ENCODE data around the gene SLC38A10.

The SLC38A10 gene

GRCh38 chr17:81213978-81214377, 81.1 kb downstream of the SLC38A10 start:
- Histone ChIP-seq H2AFZ (ENCODE audit: low read length) (no peak overlapping the region), H3K4me1 (ENCODE audit: insufficient read depth, low read length, severe bottlenecking) (no peaks in the 10 kb centered on the region), H3K4me3 (ENCODE audit: low read depth, low read length, poor library complexity, severe bottlenecking) (no peak overlapping the region), H3K27ac (ENCODE audit: low read depth, low read length, poor library complexity, severe bottlenecking) (no peak overlapping the region), H3K9me2 (ENCODE audit: low read depth, low read length) (no peaks in the 10 kb centered on the region), H3F3A (ENCODE audit: insufficient read depth, low read length) (no peaks in the 10 kb centered on the region), H4K20me1 (ENCODE audit: insufficient read depth, low read length) (no peaks in the 10 kb centered on the region), H3K36me3 (ENCODE audit: insufficient read depth, low read length) (0 out of 2 replicates have a peak, but pooled peaks cover 7% of the 10 kb centered on the region), H3K79me2 (ENCODE audit: insufficient read depth, low read length) (no peaks in the 10 kb centered on the region), H3K9me3 (ENCODE audit: low read length) (no peaks in the 10 kb centered on the region), H3K4me2 (ENCODE audit: low read length) (no peak overlapping the region), H3K9ac (ENCODE audit: low read length) (no peak overlapping the region), H3K27me3 (ENCODE audit: insufficient read depth, low read length) (no peaks in the 10 kb centered on the region)
- TF ChIP-seq EZH2 (IDR thresholded peaks at IDR 0.05; ENCODE audit: borderline replicate concordance, low read length) (no peak), CTCF (IDR thresholded peaks at IDR 0.05; ENCODE audit: low read length) (no peak)

DNA sequence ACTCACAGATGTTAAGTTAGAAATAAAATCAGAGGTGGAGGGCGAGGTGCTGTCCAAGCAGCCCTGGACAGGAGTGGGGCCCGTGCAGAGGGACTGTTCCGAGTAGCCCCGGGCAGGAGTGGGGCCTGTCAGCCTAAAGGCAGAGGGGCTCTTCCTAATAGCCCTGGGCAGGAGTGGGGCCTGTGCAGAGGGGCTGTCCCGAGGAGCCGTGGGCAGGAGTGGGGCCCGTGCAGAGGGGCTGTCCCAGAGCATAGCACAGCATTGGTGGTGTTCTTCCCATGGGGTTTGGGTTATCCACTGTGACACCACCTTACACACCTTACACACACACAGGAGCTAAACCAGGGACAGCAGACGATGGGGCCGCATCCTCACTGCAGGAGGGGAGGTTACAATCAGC, 82.7 kb downstream of the SLC38A10 start:
- no peak overlapping the region for H3K4me3 ChIP-seq (ENCODE audit: low read depth, low read length, poor library complexity, severe bottlenecking)
- H3K9ac ChIP-seq (ENCODE audit: low read length) = no peak overlapping the region
- H3K4me1 ChIP-seq (ENCODE audit: insufficient read depth, low read length, severe bottlenecking) = no peaks in the 10 kb centered on the region
- no peaks in the 10 kb centered on the region for H3K27me3 ChIP-seq (ENCODE audit: insufficient read depth, low read length)
- peaks cover 15% of the 10 kb centered on the region; the same call in 1 of the 2 replicates for H3K36me3 ChIP-seq (ENCODE audit: insufficient read depth, low read length)
- no peak overlapping the region for H3K27ac ChIP-seq (ENCODE audit: low read depth, low read length, poor library complexity, severe bottlenecking)
- no peaks in the 10 kb centered on the region for H3K9me2 ChIP-seq (ENCODE audit: low read depth, low read length)
- TF ChIP-seq CTCF (IDR thresholded peaks at IDR 0.05; ENCODE audit: low read length) (no peak), EZH2 (IDR thresholded peaks at IDR 0.05; ENCODE audit: borderline replicate concordance, low read length) (no peak)
- no peaks in the 10 kb centered on the region for H4K20me1 ChIP-seq (ENCODE audit: insufficient read depth, low read length)
- H3F3A ChIP-seq (ENCODE audit: insufficient read depth, low read length) = no peaks in the 10 kb centered on the region
- H3K4me2 ChIP-seq (ENCODE audit: low read length) = no peak overlapping the region
- H3K9me3 ChIP-seq (ENCODE audit: low read length) = no peaks in the 10 kb centered on the region
- no peak overlapping the region for H2AFZ ChIP-seq (ENCODE audit: low read length)
- H3K79me2 ChIP-seq (ENCODE audit: insufficient read depth, low read length) = no peaks in the 10 kb centered on the region

DNA sequence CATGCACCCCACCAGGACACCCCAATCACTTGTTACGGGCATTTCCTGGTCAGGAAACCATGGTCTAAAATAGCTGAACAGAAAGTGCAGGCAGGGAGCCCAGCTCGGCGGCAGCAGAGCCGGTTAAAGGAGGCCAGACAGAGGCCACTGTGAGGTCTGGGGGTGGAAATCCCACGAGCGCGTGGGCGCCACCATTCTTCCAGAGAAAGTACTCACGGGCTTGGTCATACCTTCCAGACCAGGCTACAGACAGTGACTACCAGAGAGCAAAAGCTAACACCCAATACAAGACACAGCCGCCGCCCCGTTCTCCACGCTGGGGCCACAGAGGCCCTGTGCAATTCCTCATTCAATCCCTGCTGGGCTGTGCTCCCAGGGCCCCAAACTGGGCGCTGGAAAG, 84.2 kb downstream of the SLC38A10 start:
- Histone ChIP-seq H3K4me2 (ENCODE audit: low read length) (no peak overlapping the region), H4K20me1 (ENCODE audit: insufficient read depth, low read length) (no peaks in the 10 kb centered on the region), H2AFZ (ENCODE audit: low read length) (no peak overlapping the region), H3K9me2 (ENCODE audit: low read depth, low read length) (no peaks in the 10 kb centered on the region), H3K27me3 (ENCODE audit: insufficient read depth, low read length) (no peaks in the 10 kb centered on the region), H3K79me2 (ENCODE audit: insufficient read depth, low read length) (no peaks in the 10 kb centered on the region), H3K36me3 (ENCODE audit: insufficient read depth, low read length) (peaks cover 16% of the 10 kb centered on the region; the same call in 1 of the 2 replicates), H3K27ac (ENCODE audit: low read depth, low read length, poor library complexity, severe bottlenecking) (no peak overlapping the region), H3K9me3 (ENCODE audit: low read length) (no peaks in the 10 kb centered on the region), H3K4me1 (ENCODE audit: insufficient read depth, low read length, severe bottlenecking) (no peaks in the 10 kb centered on the region), H3F3A (ENCODE audit: insufficient read depth, low read length) (no peaks in the 10 kb centered on the region), H3K4me3 (ENCODE audit: low read depth, low read length, poor library complexity, severe bottlenecking) (no peak overlapping the region), H3K9ac (ENCODE audit: low read length) (no peak overlapping the region)
- TF ChIP-seq CTCF (IDR thresholded peaks at IDR 0.05; ENCODE audit: low read length) (no peak), EZH2 (IDR thresholded peaks at IDR 0.05; ENCODE audit: borderline replicate concordance, low read length) (no peak)

All from OCI-LY1 (cell line).